HG03432 (cell line): ENCODE results near the gene DBP.
A peak's percentile ranks its signal among the peaks of the same experiment; 100 is the strongest.
"Not testable (repeated sequence)": the region's sequence is repeated elsewhere in the genome, so short reads cannot be mapped to it uniquely, and the experiment has no call there.

Experiments
- ATAC-seq: cut with Tn5 transposase; IDR thresholded peaks from one replicate; pipeline ENCODE4 v1.9.1; 2021; ENCODE audit warnings: mild to moderate bottlenecking, moderate library complexity; ENCODE audit not compliant: unreplicated experiment

DBP gene

DNA sequence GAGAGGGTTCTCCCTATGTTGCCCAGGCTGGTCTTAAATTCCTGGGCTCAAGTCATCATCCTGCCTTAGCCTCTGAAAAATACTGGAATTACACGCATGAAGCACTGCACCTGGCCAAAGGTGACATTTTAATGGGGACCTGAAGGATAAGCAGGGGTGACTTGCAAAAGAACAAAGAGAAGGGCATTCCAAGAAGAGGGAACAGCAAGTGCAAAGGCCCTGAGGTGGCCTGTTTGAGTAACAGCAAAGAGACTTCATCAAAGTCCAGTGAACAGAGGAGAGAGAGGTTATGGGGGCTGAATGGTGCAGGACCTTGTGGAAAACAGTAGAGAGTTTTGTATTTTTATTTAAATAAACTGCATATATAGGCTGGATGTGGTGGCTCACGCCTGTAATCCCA is 4.7 kb upstream of the DBP start:
- ATAC-seq = no peak

DNA sequence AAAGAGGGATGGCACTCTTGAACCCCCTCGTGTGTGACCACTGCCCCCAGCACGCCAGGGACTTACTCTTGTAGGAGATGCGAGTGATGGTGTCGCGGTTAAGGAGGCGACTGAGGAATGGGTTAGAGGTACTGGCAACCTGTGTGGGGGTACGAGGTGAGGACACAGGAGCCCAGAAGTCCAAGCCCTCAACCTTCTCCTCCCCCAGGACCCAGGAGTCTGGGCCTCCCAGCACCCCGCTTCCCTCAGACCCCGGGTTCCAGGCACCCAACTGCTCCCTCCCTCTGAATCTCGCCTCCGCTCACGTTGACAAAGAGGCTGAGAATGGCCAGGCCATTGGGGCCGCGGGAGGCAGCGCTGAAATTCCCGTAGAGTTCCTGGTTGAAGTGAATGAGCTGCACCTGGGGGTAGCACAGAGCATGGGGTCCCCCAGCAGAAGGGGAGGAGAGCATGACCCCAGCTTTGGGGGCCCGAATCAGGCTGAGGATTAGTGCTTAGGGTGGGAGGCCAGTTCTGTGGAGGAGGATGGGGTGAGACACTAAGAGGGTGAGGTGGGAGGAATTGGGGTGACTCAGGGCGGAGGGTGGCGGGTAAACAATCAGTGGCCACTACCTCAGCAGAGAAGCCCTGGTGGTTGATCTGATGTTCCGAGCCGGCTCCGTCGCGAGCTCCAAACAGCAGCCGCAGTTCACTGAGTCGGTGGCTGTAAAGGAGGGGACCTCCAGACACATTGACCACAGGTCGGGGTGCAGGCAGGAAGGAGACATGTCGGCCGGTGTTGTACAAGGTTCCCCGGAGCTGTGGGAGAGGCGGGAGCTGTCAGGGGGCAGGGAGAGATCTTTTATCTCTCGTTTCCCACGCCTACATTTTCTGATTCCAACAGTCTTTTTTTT is 2.5 kb upstream of the DBP start:
- ATAC-seq = no peak

DNA sequence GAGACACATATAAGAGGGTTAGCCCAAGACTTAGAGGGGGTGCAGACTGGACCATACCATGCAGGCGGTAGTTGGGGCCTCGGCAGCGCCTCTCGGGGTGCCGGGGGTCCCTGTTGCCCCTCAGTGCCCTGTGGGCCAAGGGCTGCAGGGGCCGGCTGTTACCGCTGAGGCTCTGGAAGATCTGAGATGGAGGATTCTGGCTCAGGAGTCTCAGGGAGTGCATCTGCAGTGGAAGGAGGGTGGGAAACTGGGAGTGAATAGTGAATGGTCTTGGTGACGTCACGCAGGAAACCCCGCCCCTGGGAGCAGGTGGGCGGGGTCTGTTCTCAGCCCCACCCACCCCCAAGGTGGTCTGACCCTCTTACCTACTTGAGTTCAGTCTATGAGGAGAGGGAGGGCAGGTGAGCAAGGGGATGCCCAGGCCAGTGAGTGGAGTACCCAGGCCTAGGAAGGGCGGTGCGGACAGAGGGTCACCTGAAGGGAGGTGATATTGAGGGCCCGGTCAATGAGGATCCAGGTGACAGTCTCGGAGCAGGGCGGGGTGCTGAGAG is 1.7 kb upstream of the DBP start:
- no peak for ATAC-seq

DNA sequence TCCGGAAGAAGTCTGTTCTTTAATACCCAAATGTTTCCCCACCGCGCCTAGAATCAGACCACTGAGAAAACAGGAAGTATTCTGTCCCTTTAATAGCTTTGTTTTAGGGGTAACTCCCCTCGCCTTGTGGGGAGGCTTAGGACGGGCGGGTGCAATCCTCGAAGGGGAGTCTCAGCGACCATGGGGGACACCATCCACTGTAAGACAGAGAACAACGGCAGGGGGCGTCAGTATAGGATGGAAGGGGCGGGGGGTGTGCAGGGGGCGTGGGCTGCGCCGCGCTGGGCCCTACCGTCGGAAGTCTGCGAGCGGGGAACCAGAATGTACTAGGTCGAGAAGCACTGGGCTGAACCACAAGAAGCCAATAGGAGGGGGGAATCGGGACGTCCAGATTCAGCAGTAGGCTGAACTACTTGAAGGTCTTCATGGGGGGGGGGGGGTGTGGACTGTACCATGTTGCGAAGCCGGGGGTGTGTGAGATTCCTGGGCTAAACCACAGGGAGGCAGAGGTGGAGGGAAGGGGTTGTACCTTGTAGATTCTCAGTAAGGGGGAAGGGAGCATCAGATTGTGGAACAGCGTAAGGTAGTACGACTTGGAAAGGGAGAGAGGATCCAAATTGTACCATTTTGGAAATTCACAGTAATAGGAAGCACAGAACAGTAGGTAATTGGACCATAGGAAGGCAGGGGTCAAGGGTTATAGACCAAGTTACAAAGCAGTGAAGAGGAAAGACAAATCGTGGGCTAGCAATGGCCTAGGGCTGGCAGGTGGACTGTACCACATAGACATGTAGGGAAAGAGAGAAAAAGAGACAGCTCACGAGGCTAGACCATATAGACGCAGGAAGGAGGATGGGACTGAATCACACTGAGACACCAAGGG is 1.0 kb upstream of the DBP start:
- peak; percentile 13 for ATAC-seq

DNA sequence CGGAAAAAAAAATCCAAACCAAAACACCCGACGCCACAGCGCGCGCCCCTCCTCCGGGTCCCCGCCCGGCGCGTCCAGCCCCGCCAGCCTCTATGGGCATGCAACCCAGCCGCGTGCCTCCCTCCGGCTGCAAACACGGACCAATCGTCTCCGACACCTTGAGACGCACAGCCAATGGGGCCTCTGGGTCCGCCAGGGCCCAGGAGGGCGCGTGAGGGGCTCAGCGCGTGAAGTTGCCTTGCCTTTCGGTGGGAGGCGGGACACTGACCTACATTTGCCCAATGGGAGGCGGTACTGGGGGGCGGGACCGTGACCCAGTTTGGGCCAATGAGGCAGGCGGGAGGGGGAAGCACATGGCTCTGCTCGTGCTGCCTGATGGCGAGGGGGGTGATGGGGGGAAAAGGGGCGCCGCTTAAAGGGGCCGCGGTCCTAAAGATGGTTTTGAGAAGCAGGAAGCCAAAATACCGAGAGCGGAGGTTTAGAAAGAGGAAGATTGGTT is 319 bp upstream of the DBP start:
- peak; percentile 75 for ATAC-seq

DNA sequence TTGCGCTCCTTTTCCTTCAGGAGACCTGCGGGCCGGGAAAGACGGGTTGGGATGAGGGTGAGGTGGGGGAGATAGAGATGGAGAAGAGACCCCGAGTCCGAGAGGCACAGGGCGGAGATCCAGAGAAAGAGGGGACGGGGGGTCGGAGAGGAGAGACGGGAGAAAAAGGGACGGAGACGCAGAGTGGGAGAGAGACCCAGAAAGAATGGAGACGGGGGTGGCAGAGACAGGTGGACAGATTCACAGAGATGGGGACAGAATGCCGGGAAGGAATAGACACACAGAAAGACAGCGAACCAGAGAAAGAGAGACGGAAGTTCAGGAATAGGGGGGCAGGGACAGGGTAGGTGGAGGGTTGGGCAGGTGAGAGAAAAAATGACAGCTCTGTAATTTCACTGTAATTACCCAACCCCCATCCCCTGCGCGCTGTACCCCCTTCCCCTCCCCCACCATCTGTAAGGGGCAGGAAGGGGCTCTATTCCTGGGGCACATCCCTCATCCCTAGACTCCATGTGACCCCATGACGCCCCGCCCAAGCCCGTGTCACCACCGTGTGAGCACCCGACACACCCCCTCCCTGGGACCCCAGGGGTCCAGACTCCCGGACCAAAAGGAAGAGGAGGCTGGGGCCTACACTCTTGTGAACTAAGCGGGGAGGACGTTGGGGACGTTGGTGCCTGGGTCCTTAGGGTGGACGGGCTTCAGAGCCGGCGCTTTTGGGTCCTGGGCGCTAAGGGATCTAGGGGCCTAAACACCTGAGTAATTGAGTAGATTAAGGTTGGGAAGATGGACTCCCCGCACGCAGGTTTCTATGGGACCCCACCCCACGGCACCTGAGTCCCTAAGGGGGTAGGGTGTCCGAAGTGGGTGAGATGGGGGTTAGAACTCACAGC is 967 bp downstream of the DBP start:
- ATAC-seq = no peak

DNA sequence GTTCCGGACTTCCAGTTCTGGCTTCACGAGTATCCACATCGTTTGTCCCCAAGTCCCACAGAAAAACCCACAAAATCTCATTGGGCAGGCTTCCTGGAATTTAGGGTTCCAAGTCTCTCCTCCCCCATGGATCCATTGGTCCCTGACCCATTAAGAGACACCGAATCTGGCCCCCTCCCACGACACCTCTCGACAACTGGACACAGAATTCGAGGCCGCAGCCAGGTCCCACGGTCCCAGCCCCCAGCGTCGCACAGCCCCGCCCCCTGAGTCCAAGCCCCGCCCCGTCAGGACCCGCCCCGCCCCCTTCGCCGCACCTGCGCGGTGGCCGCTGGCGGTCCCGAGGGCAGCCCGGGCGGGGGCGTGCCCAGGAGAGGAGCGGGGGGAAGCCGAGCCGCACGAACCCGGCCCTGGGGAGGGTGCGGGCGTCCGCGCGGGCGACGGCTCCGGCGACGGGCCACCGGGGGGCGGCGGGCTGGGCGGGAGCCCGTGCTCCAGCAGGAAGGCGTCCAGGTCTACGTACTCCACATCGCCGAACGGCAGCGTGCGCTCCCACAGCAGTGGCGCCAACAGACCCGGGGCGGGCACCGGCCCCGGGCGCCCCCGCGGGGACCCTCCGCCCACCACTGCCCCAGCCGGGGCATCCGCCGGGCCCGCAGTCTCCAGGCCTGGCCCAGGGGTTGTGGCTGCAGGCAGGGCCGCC is 1.8 kb downstream of the DBP start:
- no peak for ATAC-seq

DNA sequence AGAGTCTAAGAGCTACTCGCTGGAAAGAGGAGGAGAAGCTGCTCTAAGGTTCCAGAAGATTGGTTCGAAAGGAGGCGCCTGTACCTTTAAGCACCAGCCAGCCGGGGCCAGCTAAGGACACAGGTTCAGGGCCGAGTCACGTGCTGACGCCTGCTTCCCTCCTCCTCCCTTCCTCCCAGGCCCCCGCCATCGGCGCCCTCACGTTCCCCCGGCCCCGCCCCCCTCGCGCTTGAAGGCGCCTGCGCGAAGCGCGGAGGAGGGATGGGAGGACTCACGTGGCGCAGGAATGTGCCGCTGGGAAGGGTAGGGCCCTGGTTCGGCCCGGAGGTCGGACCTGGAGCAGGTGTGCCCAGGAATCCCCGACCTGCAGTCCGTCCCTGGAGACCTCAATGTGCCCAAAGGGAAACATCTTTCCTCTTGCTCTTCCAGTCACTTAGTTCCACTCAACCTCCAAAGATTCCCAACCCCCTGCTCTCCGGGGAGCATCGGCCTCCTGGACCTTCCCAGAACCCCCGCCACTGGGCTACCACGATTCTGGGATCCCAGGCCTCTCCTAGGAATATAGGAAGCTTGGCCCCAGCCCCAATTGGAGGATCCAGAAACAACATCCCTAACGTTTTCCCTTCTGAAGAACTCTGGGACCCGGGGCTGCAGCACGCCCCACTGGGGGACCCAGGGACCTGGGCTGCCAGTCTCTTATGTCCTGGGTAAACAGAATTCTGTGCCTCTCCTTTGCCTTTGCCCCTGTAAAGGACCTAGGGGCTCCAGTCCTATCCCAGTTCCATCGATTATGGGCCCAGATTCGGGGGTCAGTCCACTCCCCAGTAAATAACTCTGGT is 2.5 kb downstream of the DBP start:
- peak; percentile 28 for ATAC-seq

DNA sequence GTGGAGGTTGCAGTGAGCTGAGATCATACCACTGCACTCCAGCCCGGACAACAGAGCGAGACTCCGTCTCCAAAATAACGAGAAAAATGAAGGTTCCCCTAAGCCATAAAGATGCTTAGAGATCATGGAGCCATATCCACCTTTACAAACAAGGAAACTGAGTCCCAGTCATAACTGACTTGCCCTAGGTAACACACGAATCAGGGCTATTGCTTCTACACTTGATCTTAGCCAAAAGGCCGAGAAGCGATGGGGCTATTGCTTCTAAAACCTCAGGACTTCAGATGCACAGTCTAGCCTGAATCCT is 3.2 kb downstream of the DBP start:
- no peak for ATAC-seq

DNA sequence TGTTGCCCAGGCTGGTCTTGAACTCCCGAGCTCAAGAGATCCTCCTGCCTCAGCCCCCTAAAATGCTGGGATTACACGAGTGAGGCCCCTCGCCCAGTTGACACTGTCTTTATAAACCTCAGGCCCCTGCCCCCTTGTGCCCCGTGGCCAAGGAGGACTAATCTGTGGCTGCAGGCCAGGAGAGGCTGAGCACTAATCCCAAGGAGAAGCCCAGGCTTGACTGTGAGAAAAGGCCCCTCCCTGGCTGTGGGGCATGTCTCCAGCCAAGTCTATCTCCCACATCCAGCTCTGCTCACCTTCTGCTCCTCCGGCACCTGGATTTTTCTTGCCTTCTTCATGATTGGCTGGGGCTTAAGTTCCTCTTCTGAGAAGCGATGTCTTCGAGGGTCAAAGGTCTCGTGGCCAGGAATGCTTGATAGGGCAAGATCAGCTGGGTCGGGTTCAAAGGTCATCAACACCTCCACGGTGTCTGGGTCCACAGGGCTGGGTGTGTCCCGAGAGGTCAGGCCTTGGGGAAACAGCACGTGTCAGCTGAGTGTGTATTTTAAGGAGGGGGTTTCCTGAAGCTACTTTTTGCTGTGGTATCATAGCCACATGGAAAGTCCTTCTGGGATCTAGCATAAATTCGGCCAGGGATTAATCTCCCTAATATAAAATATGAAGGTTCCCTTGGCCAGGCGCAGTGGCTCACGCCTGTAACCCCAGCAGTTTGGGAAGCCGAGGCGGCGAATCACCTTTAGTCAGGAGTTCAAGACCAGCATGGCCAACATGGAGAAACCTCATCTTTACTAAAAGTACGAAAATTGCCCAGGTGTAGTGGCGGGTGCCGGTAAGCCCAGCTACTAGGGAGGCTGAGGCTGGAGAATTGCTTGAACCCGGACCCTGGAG is 3.8 kb downstream of the DBP start:
- ATAC-seq = no peak

DNA sequence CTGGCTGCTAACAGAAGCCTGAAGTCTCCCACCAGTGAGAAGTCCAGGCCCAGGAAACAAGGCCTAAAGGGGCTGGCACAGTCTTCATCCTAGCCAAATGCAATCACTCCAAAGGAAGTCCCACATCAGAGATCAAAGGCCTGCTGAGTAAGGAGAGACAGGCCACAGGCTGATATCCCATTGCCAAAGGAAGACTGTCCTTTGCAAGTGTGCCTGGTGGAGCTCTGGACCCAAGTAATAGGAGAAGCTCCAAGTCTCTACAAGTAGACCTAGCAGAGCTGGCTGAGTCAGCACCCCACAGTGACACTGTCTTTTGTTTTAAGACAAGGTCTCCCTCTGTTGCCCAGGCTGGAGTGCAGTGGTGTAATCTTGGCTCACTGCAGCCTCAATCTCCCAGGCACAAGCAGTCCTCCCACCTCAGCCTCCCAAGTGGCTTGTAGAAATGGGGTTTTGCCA is 4.5 kb downstream of the DBP start:
- no peak for ATAC-seq

DNA sequence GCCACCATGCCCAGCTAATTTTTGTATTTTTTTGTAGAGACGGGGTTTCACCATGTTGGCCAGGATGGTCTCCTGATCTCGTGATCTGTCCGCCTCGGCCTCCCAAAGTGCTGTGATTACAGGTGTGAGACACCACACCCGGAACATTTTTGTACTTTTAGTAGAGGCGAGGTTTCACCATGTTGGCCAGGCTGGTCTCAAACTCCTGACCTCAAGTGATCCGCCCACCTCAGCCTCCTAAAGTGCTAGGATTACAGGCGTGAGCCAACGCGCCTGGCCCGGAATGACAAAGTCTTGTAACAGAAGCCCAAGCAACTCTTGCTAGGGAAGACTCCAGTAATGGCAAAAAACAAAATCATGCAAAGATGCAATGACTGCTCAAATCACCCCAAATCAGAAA is 4.9 kb downstream of the DBP start:
- not testable (repeated sequence) for ATAC-seq

DNA sequence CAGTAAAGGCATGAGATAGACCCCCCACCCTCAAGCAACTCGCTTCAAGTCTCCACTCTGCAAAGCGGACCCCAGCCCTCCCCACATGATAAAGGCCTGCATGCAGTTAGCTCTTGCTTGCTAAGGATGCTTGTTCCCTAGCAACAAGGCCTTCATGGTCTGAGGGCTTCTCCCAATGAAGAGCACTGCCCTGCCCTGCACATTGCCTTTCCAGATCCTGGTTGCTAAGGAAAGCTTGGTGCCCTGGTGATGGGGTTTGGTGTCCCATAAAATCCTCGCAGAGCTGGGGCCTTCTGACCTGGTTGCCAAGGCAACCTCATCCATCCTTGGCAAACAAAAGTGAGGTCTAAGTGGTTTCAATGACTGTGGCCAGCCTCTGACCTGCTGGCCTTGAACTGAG is 6.0 kb downstream of the DBP start:
- no peak for ATAC-seq

DNA sequence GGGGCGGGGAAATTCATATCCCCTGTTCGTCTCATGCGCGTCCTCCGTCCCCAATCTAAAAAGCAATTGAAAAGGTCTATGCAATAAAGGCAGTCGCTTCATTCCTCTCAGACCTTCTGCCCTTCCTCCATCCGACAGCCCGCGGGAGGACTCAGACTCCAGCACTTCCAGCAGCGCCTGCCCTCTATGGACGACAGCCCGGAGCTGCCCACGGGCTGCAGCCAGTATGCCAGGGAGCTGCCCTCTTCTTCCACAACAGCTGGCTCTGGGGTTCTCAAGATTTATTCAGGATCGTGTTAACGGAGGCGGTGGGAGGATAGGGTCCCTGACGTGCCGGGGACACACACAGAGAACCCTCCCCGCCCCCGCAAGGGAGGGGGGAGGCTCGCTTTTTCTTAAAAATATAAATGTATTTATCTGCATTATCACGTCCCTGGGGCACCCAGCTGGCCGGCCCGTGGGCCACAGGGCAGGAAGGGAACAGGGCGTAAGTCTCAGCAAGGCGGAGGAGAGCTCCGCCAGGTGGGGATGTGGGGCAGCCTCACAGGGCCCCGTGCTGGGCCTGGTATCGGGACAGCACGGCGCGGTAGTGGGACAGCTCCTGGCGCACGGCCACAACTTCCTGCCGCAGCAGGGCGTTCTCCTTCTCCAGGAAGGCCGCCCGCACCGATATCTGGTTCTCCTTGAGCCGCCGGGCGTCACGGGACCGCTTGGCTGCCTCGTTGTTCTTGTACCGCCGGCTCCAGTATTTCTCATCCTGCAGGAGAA is 6.7 kb downstream of the DBP start:
- ATAC-seq = no peak

DNA sequence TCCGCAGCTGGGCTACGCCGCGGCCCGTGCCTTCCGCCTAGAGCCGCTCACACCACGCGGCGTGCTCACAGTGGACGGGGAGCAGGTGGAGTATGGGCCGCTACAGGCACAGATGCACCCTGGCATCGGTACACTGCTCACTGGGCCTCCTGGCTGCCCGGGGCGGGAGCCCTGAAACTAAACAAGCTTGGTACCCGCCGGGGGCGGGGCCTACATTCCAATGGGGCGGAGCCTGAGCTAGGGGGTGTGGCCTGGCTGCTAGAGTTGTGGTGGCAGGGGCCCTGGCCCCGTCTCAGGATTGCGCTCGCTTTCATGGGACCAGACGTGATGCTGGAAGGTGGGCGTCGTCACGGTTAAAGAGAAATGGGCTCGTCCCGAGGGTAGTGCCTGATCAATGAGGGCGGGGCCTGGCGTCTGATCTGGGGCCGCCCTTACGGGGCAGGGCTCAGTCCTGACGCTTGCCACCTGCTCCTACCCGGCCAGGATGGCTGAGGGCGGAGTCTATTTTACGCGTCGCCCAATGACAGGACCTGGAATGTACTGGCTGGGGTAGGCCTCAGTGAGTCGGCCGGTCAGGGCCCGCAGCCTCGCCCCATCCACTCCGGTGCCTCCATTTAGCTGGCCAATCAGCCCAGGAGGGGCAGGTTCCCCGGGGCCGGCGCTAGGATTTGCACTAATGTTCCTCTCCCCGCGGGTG is 7.4 kb downstream of the DBP start:
- ATAC-seq = no peak

DNA sequence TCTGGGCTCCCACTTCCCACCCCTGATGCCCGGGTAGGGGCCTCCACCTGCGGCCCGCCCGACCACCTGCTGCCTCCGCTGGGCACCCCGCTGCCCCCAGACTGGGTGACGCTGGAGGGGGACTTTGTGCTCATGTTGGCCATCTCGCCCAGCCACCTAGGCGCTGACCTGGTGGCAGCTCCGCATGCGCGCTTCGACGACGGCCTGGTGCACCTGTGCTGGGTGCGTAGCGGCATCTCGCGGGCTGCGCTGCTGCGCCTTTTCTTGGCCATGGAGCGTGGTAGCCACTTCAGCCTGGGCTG is 7.9 kb downstream of the DBP start:
- no peak for ATAC-seq
